ENCODE results near the gene PPP1R16B.

PPP1R16B gene

GRCh38 chr20:38963745-38964144 lies 158.2 kb downstream of the PPP1R16B start:
- no peak for DNase-seq (ENCODE audit: low spot score)
- peaks cover 2 to 24% of the 10 kb centered on the region in 2 donors for H3K36me3 ChIP-seq (replicated peaks in 1 of 2; ENCODE audit: control insufficient read depth in 2 of 2, insufficient read depth in 2 of 2, low read length in 2 of 2)
- H2BK5ac ChIP-seq (ENCODE audit: low read length), result no peak overlapping the region
- H2AFZ ChIP-seq (ENCODE audit: low read length), result no peak overlapping the region
- H3K4me3 ChIP-seq (ENCODE audit: low read length in 2 of 2), result no peak overlapping the region
- no peak overlapping the region for H3K14ac ChIP-seq (ENCODE audit: low read length)
- H3K27me3 ChIP-seq (ENCODE audit: control insufficient read depth in 3 of 3, insufficient read depth in 3 of 3, low read depth in 1 of 3, low read length in 3 of 3), result no peaks in the 10 kb centered on the region
- H3K79me1 ChIP-seq (ENCODE audit: low read depth, low read length), result peaks cover 6% of the 10 kb centered on the region
- H3K9ac ChIP-seq (ENCODE audit: low read depth, low read length, poor library complexity), result no peak overlapping the region
- no peak overlapping the region for H3K23ac ChIP-seq (ENCODE audit: low read depth, low read length, poor library complexity)
- H3K4ac ChIP-seq (ENCODE audit: low read length), result no peak overlapping the region
- H4K91ac ChIP-seq (ENCODE audit: low read depth, low read length, poor library complexity), result no peak overlapping the region
- peaks cover 3 to 6% of the 10 kb centered on the region in 2 donors for H3K4me1 ChIP-seq (ENCODE audit: control insufficient read depth in 2 of 2, insufficient read depth in 1 of 2, low read depth in 1 of 2, low read length in 2 of 2)
- no peak overlapping the region for H2AK5ac ChIP-seq (ENCODE audit: low read depth, low read length)
- H2BK12ac ChIP-seq (ENCODE audit: low read length), result no peak overlapping the region
- H3K4me2 ChIP-seq (ENCODE audit: insufficient read depth, low read length, poor library complexity, severe bottlenecking), result no peak overlapping the region
- H3K27ac ChIP-seq (replicated peaks; ENCODE audit: low read length), result no peak overlapping the region
- H4K8ac ChIP-seq (ENCODE audit: low read depth, low read length), result no peak overlapping the region
- no peak overlapping the region for H2BK15ac ChIP-seq (ENCODE audit: low read length)
- no peak overlapping the region for H2BK120ac ChIP-seq (ENCODE audit: low read depth, low read length)
- H3K18ac ChIP-seq (ENCODE audit: low read length), result no peak overlapping the region
- H3K9me3 ChIP-seq (replicated peaks in 1 of 2; ENCODE audit: control insufficient read depth in 2 of 2, insufficient read depth in 1 of 2, low read depth in 1 of 2, low read length in 2 of 2), result no peaks in the 10 kb centered on the region

GRCh38 chr20:38965264-38965663 lies 159.8 kb downstream of the PPP1R16B start:
- DNase-seq (ENCODE audit: low spot score), result no peak
- Histone ChIP-seq H3K79me1 (ENCODE audit: low read depth, low read length) (peaks cover 6% of the 10 kb centered on the region), H2AFZ (ENCODE audit: low read length) (no peak overlapping the region), H2BK120ac (ENCODE audit: low read depth, low read length) (no peak overlapping the region), H2AK5ac (ENCODE audit: low read depth, low read length) (no peak overlapping the region), H3K27ac (replicated peaks; ENCODE audit: low read length) (no peak overlapping the region), H2BK12ac (ENCODE audit: low read length) (no peak overlapping the region), H3K23ac (ENCODE audit: low read depth, low read length, poor library complexity) (no peak overlapping the region), H3K4me2 (ENCODE audit: insufficient read depth, low read length, poor library complexity, severe bottlenecking) (no peak overlapping the region), H3K18ac (ENCODE audit: low read length) (no peak overlapping the region), H3K4ac (ENCODE audit: low read length) (no peak overlapping the region), H3K9me3 (replicated peaks in 1 of 2; ENCODE audit: control insufficient read depth in 2 of 2, insufficient read depth in 1 of 2, low read depth in 1 of 2, low read length in 2 of 2) (no peaks in the 10 kb centered on the region), H2BK15ac (ENCODE audit: low read length) (no peak overlapping the region), H3K14ac (ENCODE audit: low read length) (no peak overlapping the region), H4K91ac (ENCODE audit: low read depth, low read length, poor library complexity) (no peak overlapping the region), H3K36me3 (replicated peaks in 1 of 2; ENCODE audit: control insufficient read depth in 2 of 2, insufficient read depth in 2 of 2, low read length in 2 of 2) (peaks cover 7 to 39% of the 10 kb centered on the region in 2 donors), H2BK5ac (ENCODE audit: low read length) (no peak overlapping the region), H4K8ac (ENCODE audit: low read depth, low read length) (no peak overlapping the region), H3K4me1 (ENCODE audit: control insufficient read depth in 2 of 2, insufficient read depth in 1 of 2, low read depth in 1 of 2, low read length in 2 of 2) (peaks cover 3 to 6% of the 10 kb centered on the region in 2 donors), H3K27me3 (ENCODE audit: control insufficient read depth in 3 of 3, insufficient read depth in 3 of 3, low read depth in 1 of 3, low read length in 3 of 3) (no peaks in the 10 kb centered on the region), H3K4me3 (ENCODE audit: low read length in 2 of 2) (no peak overlapping the region), H3K9ac (ENCODE audit: low read depth, low read length, poor library complexity) (no peak overlapping the region)

GRCh38 chr20:38968090-38968489 lies 162.6 kb downstream of the PPP1R16B start:
- Histone ChIP-seq H2AFZ (ENCODE audit: low read length) (no peak overlapping the region), H2BK5ac (ENCODE audit: low read length) (no peak overlapping the region), H3K36me3 (replicated peaks in 1 of 2; ENCODE audit: control insufficient read depth in 2 of 2, insufficient read depth in 2 of 2, low read length in 2 of 2) (peaks cover 9 to 62% of the 10 kb centered on the region in 2 donors), H3K9me3 (replicated peaks in 1 of 2; ENCODE audit: control insufficient read depth in 2 of 2, insufficient read depth in 1 of 2, low read depth in 1 of 2, low read length in 2 of 2) (no peaks in the 10 kb centered on the region), H3K18ac (ENCODE audit: low read length) (no peak overlapping the region), H4K91ac (ENCODE audit: low read depth, low read length, poor library complexity) (no peak overlapping the region), H2AK5ac (ENCODE audit: low read depth, low read length) (no peak overlapping the region), H3K9ac (ENCODE audit: low read depth, low read length, poor library complexity) (no peak overlapping the region), H3K14ac (ENCODE audit: low read length) (no peak overlapping the region), H3K4ac (ENCODE audit: low read length) (no peak overlapping the region), H3K4me2 (ENCODE audit: insufficient read depth, low read length, poor library complexity, severe bottlenecking) (no peak overlapping the region), H2BK120ac (ENCODE audit: low read depth, low read length) (no peak overlapping the region), H2BK12ac (ENCODE audit: low read length) (no peak overlapping the region), H3K23ac (ENCODE audit: low read depth, low read length, poor library complexity) (no peak overlapping the region), H4K8ac (ENCODE audit: low read depth, low read length) (no peak overlapping the region), H3K27me3 (ENCODE audit: control insufficient read depth in 3 of 3, insufficient read depth in 3 of 3, low read depth in 1 of 3, low read length in 3 of 3) (no peaks in the 10 kb centered on the region), H3K79me1 (ENCODE audit: low read depth, low read length) (peaks cover 4% of the 10 kb centered on the region), H3K4me1 (ENCODE audit: control insufficient read depth in 2 of 2, insufficient read depth in 1 of 2, low read depth in 1 of 2, low read length in 2 of 2) (no peaks in the 10 kb centered on the region), H3K27ac (replicated peaks; ENCODE audit: low read length) (no peak overlapping the region), H2BK15ac (ENCODE audit: low read length) (no peak overlapping the region), H3K4me3 (ENCODE audit: low read length in 2 of 2) (no peak overlapping the region)
- DNase-seq (ENCODE audit: low spot score), result no peak
- WGBS, 2 donors (ENCODE audit: extremely low coverage in 2 of 2, insufficient read length in 2 of 2, insufficient replicate concordance in 1 of 2), result no CpG with 5 or more reads among the region's 6 CpGs

GRCh38 chr20:38969708-38970107 lies 164.2 kb downstream of the PPP1R16B start:
- no peak overlapping the region for H3K4ac ChIP-seq (ENCODE audit: low read length)
- H3K9me3 ChIP-seq (replicated peaks in 1 of 2; ENCODE audit: control insufficient read depth in 2 of 2, insufficient read depth in 1 of 2, low read depth in 1 of 2, low read length in 2 of 2), result no peaks in the 10 kb centered on the region
- peaks cover 4% of the 10 kb centered on the region for H3K79me1 ChIP-seq (ENCODE audit: low read depth, low read length)
- H3K4me1 ChIP-seq (ENCODE audit: control insufficient read depth in 2 of 2, insufficient read depth in 1 of 2, low read depth in 1 of 2, low read length in 2 of 2), result no peaks in the 10 kb centered on the region
- no peak overlapping the region for H2BK5ac ChIP-seq (ENCODE audit: low read length)
- H2BK120ac ChIP-seq (ENCODE audit: low read depth, low read length), result no peak overlapping the region
- H2BK12ac ChIP-seq (ENCODE audit: low read length), result no peak overlapping the region
- no peak overlapping the region for H3K9ac ChIP-seq (ENCODE audit: low read depth, low read length, poor library complexity)
- WGBS, 2 donors (ENCODE audit: extremely low coverage in 2 of 2, insufficient read length in 2 of 2, insufficient replicate concordance in 1 of 2), result no CpG with 5 or more reads among the region's 4 CpGs
- no peak overlapping the region for H4K91ac ChIP-seq (ENCODE audit: low read depth, low read length, poor library complexity)
- H4K8ac ChIP-seq (ENCODE audit: low read depth, low read length), result no peak overlapping the region
- H3K4me2 ChIP-seq (ENCODE audit: insufficient read depth, low read length, poor library complexity, severe bottlenecking), result no peak overlapping the region
- H3K36me3 ChIP-seq (replicated peaks in 1 of 2; ENCODE audit: control insufficient read depth in 2 of 2, insufficient read depth in 2 of 2, low read length in 2 of 2), result peaks cover 9 to 73% of the 10 kb centered on the region in 2 donors
- H2AK5ac ChIP-seq (ENCODE audit: low read depth, low read length), result no peak overlapping the region
- no peak overlapping the region for H2BK15ac ChIP-seq (ENCODE audit: low read length)
- H3K27ac ChIP-seq (replicated peaks; ENCODE audit: low read length), result no peak overlapping the region
- H2AFZ ChIP-seq (ENCODE audit: low read length), result no peak overlapping the region
- no peak overlapping the region for H3K18ac ChIP-seq (ENCODE audit: low read length)
- DNase-seq (ENCODE audit: low spot score), result no peak
- no peak overlapping the region for H3K4me3 ChIP-seq (ENCODE audit: low read length in 2 of 2)
- no peak overlapping the region for H3K14ac ChIP-seq (ENCODE audit: low read length)
- no peak overlapping the region for H3K23ac ChIP-seq (ENCODE audit: low read depth, low read length, poor library complexity)
- no peaks in the 10 kb centered on the region for H3K27me3 ChIP-seq (ENCODE audit: control insufficient read depth in 3 of 3, insufficient read depth in 3 of 3, low read depth in 1 of 3, low read length in 3 of 3)

Data from neuronal stem cell (in vitro differentiated cells).